Right forelimb (tissue), 1 donor: ENCODE data around the gene MMP20.

Experiments used
- DNase-seq: peaks from one replicate; pipeline ENCODE4 v3.0.0-alpha.2; 2018

Gene MMP20

DNA sequence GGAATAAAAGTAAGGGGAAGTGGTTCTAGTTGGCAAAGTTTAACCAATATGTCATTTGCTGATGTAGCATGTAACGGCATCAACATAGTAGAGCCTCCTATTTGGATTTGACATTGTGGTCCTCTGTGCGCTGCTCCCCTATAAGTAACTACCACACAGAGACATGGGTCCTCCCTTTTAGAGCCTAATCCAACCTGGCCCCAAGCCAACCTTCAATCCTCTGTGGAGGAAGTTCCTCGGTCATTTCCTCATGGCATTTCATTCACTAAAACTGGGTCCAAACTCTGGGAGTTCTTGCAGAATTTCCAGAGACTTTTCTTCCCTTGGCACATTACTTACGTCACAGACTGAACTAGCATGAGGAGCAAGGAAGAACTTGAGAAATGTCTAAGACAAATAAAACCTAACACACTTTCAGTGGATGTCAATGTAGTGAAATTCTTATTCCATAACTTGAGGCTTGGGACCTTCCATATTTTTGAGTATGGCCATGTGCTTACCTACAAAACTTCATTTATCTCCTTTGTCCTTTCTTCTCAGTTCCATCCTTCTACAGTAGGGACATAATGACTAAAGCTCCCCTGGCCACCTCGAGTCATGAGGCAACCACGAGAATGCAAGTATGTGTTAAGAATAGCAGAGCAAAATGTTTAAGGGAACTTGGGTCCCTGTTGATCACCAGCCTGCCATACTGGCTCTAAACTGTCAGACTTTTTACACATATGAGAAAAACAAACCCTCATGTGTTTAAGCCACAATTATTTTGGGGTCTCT lies 34.7 kb downstream of the MMP20 start:
- DNase-seq, result no peak

DNA sequence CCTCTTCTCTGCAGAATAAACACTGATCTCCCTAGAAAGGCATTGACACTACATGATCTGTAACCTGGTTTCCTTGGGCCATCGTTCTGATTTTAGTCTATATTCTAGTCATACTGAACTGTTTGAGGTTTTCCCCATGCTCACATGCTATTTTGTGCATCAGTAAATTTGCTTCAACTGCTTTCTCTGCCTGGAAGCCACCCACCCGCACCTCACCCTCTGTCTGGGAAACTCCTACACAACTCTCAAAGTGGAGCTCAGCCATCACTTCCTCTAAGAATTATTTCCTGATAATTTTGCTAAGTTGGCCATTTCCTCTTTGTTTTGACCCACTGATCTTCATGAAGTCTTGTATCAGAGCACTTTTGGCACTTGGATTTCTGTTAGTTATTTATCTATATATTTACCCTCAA lies 36.1 kb downstream of the MMP20 start:
- DNase-seq, result no peak

DNA sequence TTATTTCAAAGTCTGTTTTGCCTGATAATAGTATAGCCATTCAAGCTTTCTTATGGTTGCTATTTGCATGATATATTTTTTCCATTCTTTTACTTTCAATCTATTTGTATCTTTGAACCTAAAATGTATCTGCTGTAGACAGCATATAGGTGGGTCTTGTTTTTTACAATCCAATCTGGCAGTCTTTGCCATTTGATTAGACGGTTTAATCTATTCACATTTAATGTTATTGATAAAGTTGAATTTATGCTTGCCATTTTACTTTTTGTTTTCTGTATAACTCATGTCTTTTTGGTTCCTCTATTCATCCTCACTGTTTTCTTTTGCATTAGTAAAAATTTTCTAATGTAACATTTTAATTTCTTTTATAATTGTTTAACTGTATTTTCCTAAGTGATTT lies 37.4 kb downstream of the MMP20 start:
- no peak for DNase-seq

DNA sequence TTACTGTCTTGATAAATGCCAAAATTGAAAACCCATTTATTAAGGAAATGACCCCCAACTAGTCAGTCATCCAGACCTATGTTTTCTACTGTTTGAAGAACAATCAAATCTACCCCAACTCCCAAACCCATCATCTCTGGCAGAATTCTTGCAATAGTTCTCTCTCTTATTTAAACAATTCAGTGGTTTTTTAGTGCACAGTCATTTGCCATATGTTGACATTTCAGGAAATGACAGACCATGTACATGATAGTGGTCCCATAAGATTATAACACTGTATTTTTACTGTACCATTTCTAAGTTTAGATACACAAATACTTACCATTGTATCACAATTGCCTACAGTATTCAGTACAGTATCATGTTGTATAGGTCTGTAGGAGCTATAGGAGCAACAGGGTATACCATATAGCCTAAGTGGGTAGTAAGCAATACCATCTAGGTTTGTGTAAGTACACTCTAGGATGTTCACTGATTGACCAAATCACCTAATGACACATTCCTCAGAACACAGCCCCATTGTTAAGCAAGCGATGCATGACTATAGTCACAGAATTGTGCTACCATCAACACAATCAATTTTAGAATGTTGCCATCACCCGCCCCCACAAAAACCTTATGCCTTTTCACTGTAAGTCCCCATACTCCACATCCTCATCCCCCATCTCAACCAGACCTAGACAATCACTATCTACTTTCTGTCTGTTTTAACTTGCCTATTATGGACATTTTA lies 41.8 kb downstream of the MMP20 start:
- DNase-seq, result no peak

DNA sequence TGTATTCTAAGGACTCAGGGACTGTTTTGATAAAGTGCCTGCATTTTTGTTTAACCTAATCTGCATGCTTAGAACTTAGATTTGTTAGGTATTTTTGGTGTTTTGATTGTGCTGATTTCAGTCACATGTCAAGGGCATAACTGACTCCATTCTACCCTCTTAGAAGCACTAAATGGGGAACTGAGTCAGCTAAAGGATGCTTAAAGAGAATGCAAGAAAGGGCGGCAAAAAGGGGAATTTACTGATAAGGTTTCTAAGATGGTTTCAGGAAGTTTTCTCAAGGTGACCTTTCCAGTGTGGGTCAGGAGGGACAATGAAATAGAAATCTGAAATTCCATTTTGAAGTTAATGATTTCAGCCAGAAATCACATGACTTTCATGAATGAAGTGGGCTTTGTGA lies 43.0 kb downstream of the MMP20 start:
- DNase-seq, result no peak

DNA sequence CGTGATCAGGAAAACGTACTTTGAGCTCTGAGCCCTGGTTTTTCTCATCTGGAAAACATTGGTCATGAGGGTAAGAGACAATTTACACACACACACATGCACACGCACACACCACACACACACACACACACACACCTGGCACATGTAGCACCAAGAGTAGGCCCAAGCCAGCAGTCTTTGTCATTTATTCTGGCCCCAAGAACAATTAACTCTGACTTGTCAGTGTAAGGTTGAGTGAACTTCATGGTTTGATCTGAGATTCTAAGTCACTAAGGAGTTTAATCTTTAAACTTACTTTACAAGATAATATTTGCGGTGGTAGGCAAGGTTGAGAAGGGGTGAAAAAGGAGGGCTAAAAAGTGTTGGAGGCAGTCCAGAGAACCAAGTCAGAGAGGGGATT lies 44.1 kb downstream of the MMP20 start:
- DNase-seq, result no peak

DNA sequence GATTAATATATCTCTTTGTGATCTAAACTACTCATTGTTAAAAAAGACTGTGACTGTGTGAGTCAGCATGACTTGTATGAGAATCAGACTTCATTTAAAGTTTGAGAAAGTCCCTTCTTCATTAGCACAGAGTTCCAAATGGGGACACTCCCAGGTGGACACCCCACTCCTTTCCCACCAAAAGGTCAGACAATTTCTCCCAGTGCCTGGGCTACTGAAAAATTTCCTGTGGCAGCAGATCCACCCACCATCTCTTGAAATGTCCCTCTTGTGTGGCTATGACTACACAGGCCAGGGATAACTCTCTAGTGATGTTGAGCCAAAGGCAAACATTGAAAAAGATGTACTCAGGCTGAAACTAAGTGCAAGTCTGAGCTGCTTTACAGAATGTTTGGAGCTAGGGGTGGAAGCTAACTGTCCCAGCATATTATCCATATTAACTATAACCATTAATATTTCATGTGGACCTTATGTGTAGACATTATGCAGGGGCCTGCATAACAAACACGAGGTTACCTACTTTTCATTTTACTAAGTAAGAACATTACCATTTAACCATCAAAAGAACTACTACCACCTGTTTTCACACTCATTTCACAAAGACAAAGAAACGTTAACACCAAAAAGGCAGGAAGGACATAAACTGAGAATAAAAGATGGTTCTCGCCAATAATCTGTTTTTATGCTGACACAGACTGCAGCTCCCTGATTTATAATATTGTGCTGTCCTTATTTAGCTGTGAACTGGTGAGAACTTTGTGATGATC lies 44.8 kb downstream of the MMP20 start:
- no peak for DNase-seq

DNA sequence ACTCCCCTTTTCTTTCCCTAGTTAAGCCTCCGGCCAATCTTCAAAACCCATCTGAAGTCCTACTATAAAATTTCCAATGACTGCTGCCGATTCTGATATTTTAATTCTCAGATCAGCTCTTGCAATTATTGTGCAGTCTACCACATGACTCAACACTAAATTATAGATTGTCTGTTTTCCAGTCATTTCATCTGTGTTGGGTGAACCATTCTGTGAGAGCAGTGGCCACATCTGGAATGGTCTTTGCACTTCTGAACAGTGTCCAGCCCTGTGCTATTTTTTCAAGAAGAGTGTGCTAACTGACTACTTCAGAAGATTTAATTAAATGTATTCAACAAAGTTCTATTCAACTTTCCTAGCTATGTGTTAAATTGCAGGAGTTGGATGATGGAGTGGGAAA lies 47.4 kb downstream of the MMP20 start:
- DNase-seq, result no peak

DNA sequence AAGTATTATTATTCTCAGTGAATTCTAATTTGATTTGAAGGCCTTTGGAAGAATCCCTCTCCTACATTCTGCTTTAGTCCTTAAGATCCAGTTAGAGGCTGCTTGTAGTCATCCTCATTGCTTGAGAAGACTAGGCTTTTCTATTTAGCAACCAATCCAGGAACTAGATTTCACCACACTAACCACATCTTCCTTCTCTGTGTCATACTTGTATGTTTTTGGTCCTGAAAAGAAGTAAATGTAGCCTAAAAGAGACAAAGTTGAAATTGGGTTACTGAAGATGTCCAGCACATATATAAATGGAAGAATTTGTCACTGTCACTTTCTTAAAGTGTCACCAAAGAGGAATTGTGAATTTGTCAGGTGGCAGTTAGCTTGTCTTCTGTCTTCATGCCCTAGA lies 48.0 kb downstream of the MMP20 start:
- DNase-seq, result no peak

DNA sequence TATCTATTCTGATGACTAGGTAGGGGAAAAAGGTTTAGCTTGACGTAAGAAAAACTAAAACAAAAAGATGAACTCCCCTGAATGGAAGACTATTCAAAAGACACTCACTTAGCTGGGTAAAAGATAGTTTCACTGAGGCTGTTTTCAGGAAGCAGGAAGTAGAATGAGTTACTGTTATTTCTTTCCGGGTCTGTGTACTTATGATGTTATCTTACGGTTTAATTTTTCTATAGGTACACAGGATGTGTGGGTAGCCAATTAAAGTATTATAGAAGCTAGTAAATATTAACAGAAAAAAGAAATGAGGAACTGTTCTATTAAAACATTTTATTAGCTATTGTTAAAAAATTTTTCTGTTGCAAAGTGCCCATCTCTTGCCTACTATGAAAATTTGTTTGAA lies 48.8 kb downstream of the MMP20 start:
- no peak for DNase-seq

DNA sequence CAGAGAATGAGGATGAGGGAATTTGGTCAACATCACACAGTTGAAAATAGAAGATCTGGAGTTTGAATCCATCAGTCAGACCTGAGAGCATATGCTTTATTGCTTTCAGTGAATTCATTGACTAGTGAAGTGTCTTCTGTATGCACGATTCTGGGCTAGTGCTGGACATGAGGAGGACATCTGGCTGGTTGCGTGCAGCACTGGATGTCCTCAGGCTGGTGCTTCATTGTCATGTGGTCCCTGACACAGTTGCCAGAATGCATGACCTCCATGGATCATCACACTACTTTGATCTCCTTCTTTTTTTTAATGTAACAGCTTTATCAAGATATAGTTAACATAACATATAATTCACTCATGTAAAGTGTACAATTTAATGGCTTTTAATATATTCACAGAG lies 50.1 kb downstream of the MMP20 start:
- DNase-seq, result no peak

DNA sequence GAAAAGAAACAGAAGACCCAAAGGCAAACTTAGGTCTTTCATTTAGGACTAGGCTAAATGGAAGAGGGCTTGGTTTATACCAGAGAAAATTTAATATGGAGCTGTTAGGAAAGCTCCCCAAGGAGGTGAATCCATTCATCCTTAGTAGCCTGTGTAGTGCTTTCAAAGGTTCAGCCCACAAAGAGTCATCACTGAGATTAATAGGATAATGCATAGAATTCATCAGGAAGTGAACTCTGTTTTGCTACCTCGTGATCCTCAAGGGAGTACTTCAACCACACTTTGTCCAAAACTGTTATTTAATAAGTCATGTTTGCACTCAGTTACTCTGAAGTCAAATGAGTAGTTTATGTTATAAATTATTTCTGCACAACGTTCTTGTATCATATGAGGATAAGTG lies 51.3 kb downstream of the MMP20 start:
- no peak for DNase-seq

DNA sequence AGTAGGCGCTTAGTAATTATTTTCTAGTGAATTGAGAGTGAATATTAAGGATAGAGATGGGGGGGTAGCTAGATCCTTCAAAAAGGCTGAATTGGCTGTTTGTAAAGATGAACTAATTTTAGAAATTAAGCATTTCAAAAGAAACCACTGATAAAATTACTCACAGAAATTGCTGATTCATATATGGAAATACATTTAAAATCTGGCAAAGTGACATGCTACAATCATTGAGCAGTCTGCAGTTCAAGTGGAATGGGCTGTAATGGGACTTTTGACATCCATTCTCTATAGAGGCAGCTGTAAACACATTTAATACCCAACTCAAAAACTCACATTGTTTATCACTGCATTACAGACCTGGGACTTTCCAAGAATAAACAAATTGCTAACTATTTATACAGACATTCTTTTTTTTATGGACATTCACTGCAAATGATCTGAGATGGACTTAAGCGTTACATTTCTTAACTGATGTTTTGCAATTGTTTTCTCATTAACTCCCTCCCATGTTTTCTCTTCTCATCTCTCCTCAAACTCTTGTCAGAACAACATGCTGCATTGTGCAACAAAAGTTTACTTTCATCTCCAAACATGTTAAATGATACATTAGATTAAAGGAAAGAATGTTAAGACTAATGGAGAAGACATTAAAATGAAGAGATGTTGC lies 52.4 kb downstream of the MMP20 start:
- no peak for DNase-seq

DNA sequence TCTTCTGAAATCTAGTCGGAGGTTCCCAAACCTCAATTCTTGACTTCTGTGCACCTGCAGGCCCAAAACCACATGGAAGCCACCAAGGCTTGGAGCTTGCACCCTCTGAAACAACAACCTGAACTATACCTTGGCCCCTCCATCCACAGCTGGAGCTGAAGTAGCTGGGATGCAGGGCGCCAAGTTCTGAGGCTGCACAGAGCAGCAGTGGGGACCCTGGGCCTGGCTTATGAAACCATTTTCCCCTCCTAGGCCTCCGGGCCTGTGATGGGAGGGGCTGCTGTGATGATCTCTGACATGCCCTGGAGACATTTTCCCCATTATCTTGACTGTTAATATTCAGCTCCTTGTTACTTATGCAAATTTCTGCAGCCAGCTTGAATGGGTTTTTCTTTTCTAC lies 56.3 kb downstream of the MMP20 start:
- DNase-seq, result no peak

DNA sequence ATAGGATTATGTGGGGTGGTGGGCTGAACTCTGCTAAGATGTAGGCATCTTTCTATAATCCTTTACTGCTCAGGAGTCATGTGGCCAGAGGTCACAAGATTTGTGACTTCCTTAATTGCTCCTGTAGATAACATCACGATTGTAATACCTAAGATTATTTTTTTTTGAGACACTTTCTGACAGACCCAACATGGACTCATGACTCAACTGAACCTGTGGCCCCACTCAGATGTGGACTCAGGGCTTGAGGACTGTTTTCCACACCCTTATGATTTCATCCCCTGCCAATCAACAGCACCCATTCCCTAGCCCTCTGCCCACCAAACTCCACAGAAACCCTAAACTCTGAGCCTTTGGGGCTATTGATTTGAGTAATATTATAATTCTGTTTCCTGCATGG lies 59.0 kb downstream of the MMP20 start:
- no peak for DNase-seq

DNA sequence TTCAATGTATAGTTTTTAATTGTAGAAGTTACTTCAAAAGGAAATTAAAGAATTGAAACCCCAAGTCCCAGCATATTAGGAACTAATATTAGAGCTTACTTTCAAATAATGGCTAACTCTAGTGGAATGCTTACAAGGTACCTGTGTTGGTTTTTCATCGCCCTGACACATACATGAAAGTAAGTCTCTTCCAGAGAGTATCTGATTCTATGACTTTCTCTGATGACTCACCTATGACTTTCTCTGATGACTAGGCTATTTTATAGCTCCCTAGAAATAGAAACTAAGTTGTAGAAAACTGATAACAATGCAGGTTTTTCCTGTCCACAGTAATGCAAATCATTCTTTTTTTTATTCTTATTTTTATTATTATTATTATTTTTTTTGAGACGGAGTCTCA lies 61.0 kb downstream of the MMP20 start:
- DNase-seq, result no peak

DNA sequence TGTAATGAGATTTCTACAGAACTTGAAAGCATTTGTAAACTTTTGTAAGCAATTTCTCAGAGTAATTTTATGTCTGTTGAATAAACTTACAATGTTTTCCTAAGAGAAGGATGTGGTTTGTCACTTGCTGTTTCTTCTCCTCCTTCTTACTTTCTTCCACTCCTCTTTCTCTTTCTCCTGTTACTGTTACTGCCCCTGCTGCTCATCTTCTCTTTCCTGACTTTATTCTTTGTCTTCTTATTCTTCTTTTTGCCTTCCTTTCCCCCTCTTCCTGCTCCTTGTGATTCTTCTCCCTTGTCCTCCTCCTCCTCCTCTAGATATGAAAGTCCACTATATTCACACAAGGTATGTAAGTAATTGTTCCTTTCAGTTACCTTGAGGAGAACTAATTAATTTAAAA lies 63.5 kb downstream of the MMP20 start:
- DNase-seq, result no peak

DNA sequence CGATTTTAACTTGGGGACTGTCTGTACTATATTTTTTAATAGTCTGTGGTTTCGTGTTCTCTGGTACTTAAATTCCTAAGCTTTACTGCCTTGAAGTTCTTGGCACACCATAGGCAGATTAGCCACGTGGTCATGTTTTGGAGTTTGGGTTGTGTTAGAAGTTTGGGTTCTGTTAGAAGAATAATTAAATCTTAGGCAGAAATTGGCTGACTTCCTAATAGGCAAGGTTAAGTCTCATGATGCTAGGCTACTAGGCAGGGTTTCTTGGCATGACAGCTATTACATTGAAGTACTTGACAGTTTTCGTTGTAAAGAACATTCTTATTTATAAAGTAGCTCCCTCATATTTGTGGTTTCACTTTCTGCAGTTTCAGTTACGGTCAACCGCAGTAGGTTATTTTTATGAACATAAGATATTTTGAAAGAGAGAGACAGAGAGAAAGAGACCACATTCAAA lies 64.5 kb downstream of the MMP20 start:
- DNase-seq, result no peak

DNA sequence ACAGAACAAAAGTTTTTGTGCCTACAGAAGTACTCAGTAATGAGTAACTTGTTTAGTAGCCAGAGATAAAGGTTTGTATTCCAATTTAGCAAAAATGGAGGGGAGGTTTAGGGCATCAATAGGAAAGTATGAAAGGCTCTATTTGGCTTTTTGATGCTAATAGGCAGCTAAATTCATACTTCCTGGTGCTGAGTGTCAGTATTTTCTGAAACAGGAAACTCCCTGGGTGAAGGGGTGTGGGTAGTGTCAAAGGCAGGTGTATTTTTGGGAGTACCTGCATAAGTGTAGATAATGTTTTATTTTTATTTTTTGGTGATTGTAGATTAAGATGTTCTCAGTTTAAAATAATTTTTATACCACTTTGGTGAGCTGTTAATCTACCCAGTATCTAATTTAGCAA lies 65.3 kb downstream of the MMP20 start:
- DNase-seq, result no peak

DNA sequence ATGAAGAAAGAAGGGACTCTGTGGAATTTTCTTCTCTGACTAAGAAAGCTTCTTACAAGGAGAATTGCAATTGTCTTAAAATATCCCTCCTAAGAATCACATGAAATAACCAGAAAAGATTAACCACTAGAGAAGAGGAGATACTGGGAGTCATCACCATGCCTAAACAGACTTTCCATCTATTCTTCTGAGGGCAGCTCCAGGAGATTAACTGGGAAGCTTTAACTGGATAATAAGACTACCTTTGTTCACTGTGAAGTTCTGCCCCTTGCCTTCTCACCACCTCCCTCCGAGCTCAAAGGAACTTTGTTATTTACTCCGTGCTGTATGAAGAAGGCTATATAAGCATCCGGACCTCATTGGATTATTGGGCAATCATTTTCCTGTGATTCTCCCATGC lies 70.0 kb downstream of the MMP20 start:
- no peak for DNase-seq

DNA sequence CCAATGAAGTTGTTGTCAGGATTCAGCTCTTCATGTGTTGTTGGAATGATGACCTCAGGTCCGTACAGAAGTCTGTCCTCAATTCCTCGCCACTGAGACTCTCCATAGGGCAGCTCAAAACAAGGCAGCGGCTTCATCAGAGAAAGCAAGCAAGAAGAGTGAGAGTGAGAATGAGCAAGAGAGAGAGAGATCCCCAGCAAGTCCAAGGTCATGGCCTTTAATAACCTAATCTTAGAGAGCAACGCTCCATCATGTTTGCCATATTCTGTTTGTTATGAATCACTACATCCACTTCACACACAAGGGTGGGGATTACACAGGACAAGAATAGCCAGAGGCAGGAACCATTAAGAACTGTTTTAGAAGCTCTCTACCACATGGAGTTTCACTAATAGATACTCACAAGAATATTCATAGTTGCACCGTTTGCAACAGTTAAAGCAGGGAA lies 71.3 kb downstream of the MMP20 start:
- no peak for DNase-seq

DNA sequence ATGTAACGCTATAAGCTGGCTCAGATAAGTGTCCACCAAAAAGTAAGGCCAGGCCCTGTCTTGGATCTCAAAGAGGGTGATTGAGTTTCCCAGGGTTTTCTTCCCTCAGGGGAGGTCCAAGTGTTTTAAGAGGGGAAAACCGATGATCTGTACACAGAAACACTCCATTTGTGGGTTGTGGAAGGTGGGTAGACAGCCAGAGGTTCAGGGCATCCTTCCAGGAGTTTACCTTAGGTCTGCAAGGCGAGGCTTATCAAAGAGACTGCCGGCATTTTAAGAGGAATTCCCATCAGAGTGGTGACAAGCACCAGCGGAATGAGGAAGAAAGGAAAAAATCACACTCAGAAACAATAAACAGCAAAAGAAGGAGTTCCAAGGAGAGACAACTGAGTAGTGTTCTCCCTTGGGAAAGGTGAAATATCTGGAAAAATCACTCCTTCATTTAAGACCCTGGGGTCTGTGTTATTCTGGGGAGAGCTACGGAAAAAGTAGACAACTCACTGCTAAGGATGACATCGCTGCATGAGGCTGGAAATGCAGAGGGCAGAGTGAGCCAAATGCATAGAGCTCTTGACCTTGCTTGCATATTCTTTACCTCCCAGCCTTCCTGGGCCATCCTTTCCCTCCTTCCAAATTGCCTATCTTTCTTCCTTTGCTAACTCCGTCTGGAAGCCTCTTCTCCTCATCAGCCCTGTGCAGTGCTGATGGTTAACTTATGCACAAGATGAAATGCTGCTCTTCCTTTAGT lies 72.5 kb downstream of the MMP20 start:
- DNase-seq, result no peak
